Measurements from ENCODE around the gene IPCEF1.

- TF ChIP-seq CTCF (conservative IDR thresholded peaks at IDR 0.05), result no peak
- no peak for TF ChIP-seq EZH2 (IDR thresholded peaks at IDR 0.05; ENCODE audit: low read depth)
These were observed 105.5 kb downstream of the IPCEF1 start for GRCh38 chr6:154251116-154251515.
